Prostate gland (tissue), 2 donors: ENCODE data around the gene ANXA2.

Source experiments
- CTCF ChIP-seq, 4 experiments: fragments of 200-600 bp in 2 of 4; fragments of 450-650 bp in 2 of 4; sonication (generic) in 2 of 4; IDR thresholded peaks; 1 replicate in 3 of 4; 2 replicates in 1 of 4; pipeline ENCODE4 v1.5.1; 2016 to 2019; ENCODE audit warnings: antibody characterized with exemption in 4 of 4, mild to moderate bottlenecking in 2 of 4, moderate library complexity in 2 of 4
- POLR2A ChIP-seq: fragments of 450-650 bp; IDR thresholded peaks from one replicate; pipeline ENCODE4 v1.6.1; 2016; ENCODE audit warnings: antibody characterized with exemption, mild to moderate bottlenecking
- POLR2AphosphoS5 ChIP-seq: sonication (generic); formaldehyde crosslinking; IDR thresholded peaks from one replicate; pipeline ENCODE4 v1.6.1; 2017; ENCODE audit warnings: antibody characterized with exemption

GRCh38 chr15:60386615-60387014 is 11.2 kb downstream of the ANXA2 start:
- TF ChIP-seq CTCF (IDR thresholded peaks at IDR 0.05) (no peak), POLR2AphosphoS5 (no peak), POLR2A (no peak)
